GM23338 (cell line): ENCODE results near the gene CLTRN. TPM values are rescaled to one million over a fixed set of nuclear protein-coding genes. Genes with fewer than 3 reads are reported as not detected.

Experiments
- ATAC-seq: fragments of 200-7000 bp; cut with Tn5 transposase; 3 replicates; pipeline ENCODE4 v1.9.1; 2020
- DNase-seq: peaks from one replicate; pipeline ENCODE4 v3.0.0-alpha.2; 2015; ENCODE audit warnings: low spot score
- H2AFZ ChIP-seq: fragments of 200-600 bp; sonication (generic); 2 replicates; pipeline ENCODE4 v1.8.0; 2016; ENCODE audit warnings: antibody characterized with exemption, mild to moderate bottlenecking, moderate library complexity
- H3F3A ChIP-seq: fragments of 200-600 bp; sonication (generic); replicated peaks from 2 replicates; pipeline ENCODE4 v1.8.0; 2017; ENCODE audit warnings: antibody characterized with exemption, mixed run types, low read depth
- H3K27ac ChIP-seq: fragments of 200-600 bp; sonication (generic); 2 replicates; pipeline ENCODE4 v1.6.1; 2016; ENCODE audit warnings: low read depth
- H3K27me3 ChIP-seq: fragments of 200-600 bp; sonication (generic); 2 replicates; pipeline ENCODE4 v1.8.0; 2016; ENCODE audit warnings: mild to moderate bottlenecking, mixed run types, moderate library complexity; ENCODE audit not compliant: insufficient read depth
- H3K36me3 ChIP-seq: fragments of 200-600 bp; sonication (generic); 2 replicates; pipeline ENCODE4 v1.8.0; 2016; ENCODE audit warnings: mild to moderate bottlenecking; ENCODE audit not compliant: insufficient read depth
- H3K4me1 ChIP-seq: fragments of 200-600 bp; sonication (generic); 2 replicates; pipeline ENCODE4 v1.8.0; 2016; ENCODE audit warnings: mild to moderate bottlenecking, moderate library complexity; ENCODE audit not compliant: insufficient read depth
- H3K4me2 ChIP-seq: fragments of 200-600 bp; sonication (generic); 2 replicates; pipeline ENCODE4 v1.7.1; 2017; ENCODE audit warnings: mixed run types
- H3K4me3 ChIP-seq: fragments of 200-600 bp; sonication (generic); 2 replicates; pipeline ENCODE4 v1.6.1; 2016; ENCODE audit warnings: mixed run types
- H3K79me2 ChIP-seq: fragments of 200-600 bp; sonication (generic); replicated peaks from 2 replicates; pipeline ENCODE4 v1.8.0; 2017; ENCODE audit warnings: mild to moderate bottlenecking; ENCODE audit not compliant: insufficient read depth
- H3K9me2 ChIP-seq: fragments of 200-600 bp; sonication (generic); 2 replicates; pipeline ENCODE4 v1.8.0; 2017; ENCODE audit not compliant: insufficient read depth
- H4K20me1 ChIP-seq: fragments of 200-600 bp; sonication (generic); replicated peaks from 2 replicates; pipeline ENCODE4 v1.8.0; 2017; ENCODE audit warnings: mild to moderate bottlenecking; ENCODE audit not compliant: insufficient read depth
- H3K27ac Mint-ChIP-seq: 2 replicates; pipeline ENCODE4 v1.8.0; 2020; ENCODE audit warnings: inconsistent platforms, mild to moderate bottlenecking, moderate library complexity, mixed read lengths
- H3K27me3 Mint-ChIP-seq: 3 replicates; pipeline ENCODE4 v1.8.0; 2022; ENCODE audit warnings: low read depth, mild to moderate bottlenecking, moderate library complexity, mixed read lengths, inconsistent platforms; ENCODE audit not compliant: insufficient read depth, poor library complexity
- H3K36me3 Mint-ChIP-seq: 3 replicates; pipeline ENCODE4 v1.8.0; 2021; ENCODE audit warnings: low read depth, mild to moderate bottlenecking, inconsistent platforms, moderate library complexity, mixed read lengths
- H3K4me1 Mint-ChIP-seq: 3 replicates; pipeline ENCODE4 v1.8.0; 2020; ENCODE audit warnings: mild to moderate bottlenecking, inconsistent platforms, mixed read lengths
- H3K4me3 Mint-ChIP-seq: 3 replicates; pipeline ENCODE4 v1.8.0; 2021; ENCODE audit warnings: moderate library complexity, mild to moderate bottlenecking, inconsistent platforms, mixed read lengths
- H3K9me3 Mint-ChIP-seq: 3 replicates; pipeline ENCODE4 v1.8.0; 2020; ENCODE audit warnings: moderate library complexity, mild to moderate bottlenecking, inconsistent platforms, mixed read lengths
- CREB1 ChIP-seq: fragments of 250-450 bp; sonication (Bioruptor Pico); IDR thresholded peaks from 2 replicates; pipeline ENCODE4 v1.5.0; 2020; ENCODE audit warnings: low read depth, mild to moderate bottlenecking, moderate library complexity
- EZH2phosphoT487 ChIP-seq: fragments of 200-600 bp; sonication (generic); IDR thresholded peaks from one replicate; pipeline ENCODE4 v1.8.1; 2018; ENCODE audit warnings: antibody characterized with exemption; ENCODE audit not compliant: unreplicated experiment
- JUNB ChIP-seq: IDR thresholded peaks from one replicate; pipeline ENCODE4 v1.6.1; 2016; ENCODE audit warnings: antibody characterized with exemption; ENCODE audit not compliant: unreplicated experiment
- POLR2AphosphoS5 ChIP-seq: IDR thresholded peaks from 2 replicates; pipeline ENCODE4 v1.6.1; 2016; ENCODE audit warnings: antibody characterized with exemption, low read depth
- STAT1 ChIP-seq: IDR thresholded peaks from one replicate; pipeline ENCODE4 v1.6.1; 2016; ENCODE audit warnings: antibody characterized with exemption; ENCODE audit not compliant: unreplicated experiment
- ZNF114 ChIP-seq: fragments of 250-450 bp; sonication (Bioruptor Pico); IDR thresholded peaks from 2 replicates; pipeline ENCODE4 v1.5.0; 2020; ENCODE audit warnings: mild to moderate bottlenecking, moderate library complexity
- ZNF331 ChIP-seq: fragments of 250-450 bp; sonication (Bioruptor Pico); IDR thresholded peaks from 2 replicates; pipeline ENCODE4 v1.5.0; 2020; ENCODE audit warnings: low read depth, mild to moderate bottlenecking, moderate library complexity
- polyA plus RNA-seq: library from polyadenylated mRNA; unstranded; fragments of >200 nt; fragmentation: Nextera tagmentation; extraction: Ambion mirVana; gene quantifications from 2 replicates; pipeline ENCODE4 v1.2.1, GENCODE V29; 2016
- total RNA-seq: library from RNA; depleted of rRNA; stranded (reverse); fragments of >200 nt; shearing (Covaris generic); gene quantifications from 2 replicates; pipeline ENCODE4 v1.2.3, GENCODE V29; 2014
- TF ChIP-seq, protein P1 (sequence below): IDR thresholded peaks from one replicate; pipeline ENCODE4 v1.6.1; 2018; ENCODE audit warnings: antibody characterized with exemption; ENCODE audit not compliant: unreplicated experiment
- TF ChIP-seq, protein P2 (sequence below): fragments of 250-450 bp; sonication (Bioruptor Pico); IDR thresholded peaks from 2 replicates; pipeline ENCODE4 v1.5.0; 2020; ENCODE audit warnings: mild to moderate bottlenecking, moderate library complexity
- TF ChIP-seq, protein P3 (sequence below): IDR thresholded peaks from 2 replicates; pipeline ENCODE4 v1.6.1; 2016; ENCODE audit warnings: antibody characterized with exemption
- TF ChIP-seq, protein P4 (sequence below), 2 experiments: fragments of 200-600 bp in 1 of 2; sonication (generic) in 1 of 2; conservative IDR thresholded peaks; 2 replicates each; pipeline versions ENCODE4 v1.5.1 to v1.6.1; 2016 to 2017; ENCODE audit warnings: antibody characterized with exemption in 2 of 2, low read depth in 2 of 2, mild to moderate bottlenecking in 2 of 2, moderate library complexity in 1 of 2

The CLTRN gene
- total and polyA plus RNA-seq, 2 experiments from 2014 or later: 1.7 to 2.7 TPM

DNA sequence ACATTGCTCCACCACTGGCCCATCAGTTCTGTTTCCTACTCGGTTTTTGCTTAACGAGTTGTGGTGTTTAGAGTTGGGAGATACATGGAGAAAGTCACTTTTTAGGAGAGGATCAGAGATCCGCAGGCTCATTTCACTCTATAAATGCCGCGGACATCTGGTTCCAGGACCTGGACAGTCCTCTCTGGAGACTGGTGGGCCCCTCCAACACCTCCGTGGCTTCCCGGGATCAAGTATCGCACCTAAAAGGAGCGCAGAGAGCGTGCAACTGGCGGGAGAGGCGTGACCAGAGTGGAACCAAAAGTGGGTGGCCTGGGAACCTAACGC is 9.9 kb upstream of the CLTRN start:
- Mint-ChIP-seq H3K36me3 (peaks cover 5% of the 10 kb centered on the region), H3K27me3 (no peaks in the 10 kb centered on the region), H3K9me3 (no peaks in the 10 kb centered on the region), H3K4me1 (peaks cover 13% of the 10 kb centered on the region; the same call in 2 of the 3 replicates), H3K27ac (no peak overlapping the region), H3K4me3 (no peak overlapping the region)
- no peak for ATAC-seq
- no peak for DNase-seq
- Histone ChIP-seq H4K20me1 (no peaks in the 10 kb centered on the region), H3K4me2 (peak overlapping the region; percentile 88), H2AFZ (peak overlapping the region; percentile 96), H3K27me3 (no peaks in the 10 kb centered on the region), H3K36me3 (no peaks in the 10 kb centered on the region), H3K4me1 (no peaks in the 10 kb centered on the region), H3K4me3 (peak overlapping the region; percentile 86), H3F3A (no peaks in the 10 kb centered on the region), H3K79me2 (peaks cover 38% of the 10 kb centered on the region), H3K27ac (peak overlapping the region; percentile 95), H3K9me2 (no peaks in the 10 kb centered on the region)
- TF ChIP-seq CREB1: no peak
- TF ChIP-seq STAT1: no peak
- TF ChIP-seq, protein P1, sequence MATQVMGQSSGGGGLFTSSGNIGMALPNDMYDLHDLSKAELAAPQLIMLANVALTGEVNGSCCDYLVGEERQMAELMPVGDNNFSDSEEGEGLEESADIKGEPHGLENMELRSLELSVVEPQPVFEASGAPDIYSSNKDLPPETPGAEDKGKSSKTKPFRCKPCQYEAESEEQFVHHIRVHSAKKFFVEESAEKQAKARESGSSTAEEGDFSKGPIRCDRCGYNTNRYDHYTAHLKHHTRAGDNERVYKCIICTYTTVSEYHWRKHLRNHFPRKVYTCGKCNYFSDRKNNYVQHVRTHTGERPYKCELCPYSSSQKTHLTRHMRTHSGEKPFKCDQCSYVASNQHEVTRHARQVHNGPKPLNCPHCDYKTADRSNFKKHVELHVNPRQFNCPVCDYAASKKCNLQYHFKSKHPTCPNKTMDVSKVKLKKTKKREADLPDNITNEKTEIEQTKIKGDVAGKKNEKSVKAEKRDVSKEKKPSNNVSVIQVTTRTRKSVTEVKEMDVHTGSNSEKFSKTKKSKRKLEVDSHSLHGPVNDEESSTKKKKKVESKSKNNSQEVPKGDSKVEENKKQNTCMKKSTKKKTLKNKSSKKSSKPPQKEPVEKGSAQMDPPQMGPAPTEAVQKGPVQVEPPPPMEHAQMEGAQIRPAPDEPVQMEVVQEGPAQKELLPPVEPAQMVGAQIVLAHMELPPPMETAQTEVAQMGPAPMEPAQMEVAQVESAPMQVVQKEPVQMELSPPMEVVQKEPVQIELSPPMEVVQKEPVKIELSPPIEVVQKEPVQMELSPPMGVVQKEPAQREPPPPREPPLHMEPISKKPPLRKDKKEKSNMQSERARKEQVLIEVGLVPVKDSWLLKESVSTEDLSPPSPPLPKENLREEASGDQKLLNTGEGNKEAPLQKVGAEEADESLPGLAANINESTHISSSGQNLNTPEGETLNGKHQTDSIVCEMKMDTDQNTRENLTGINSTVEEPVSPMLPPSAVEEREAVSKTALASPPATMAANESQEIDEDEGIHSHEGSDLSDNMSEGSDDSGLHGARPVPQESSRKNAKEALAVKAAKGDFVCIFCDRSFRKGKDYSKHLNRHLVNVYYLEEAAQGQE: no peak
- TF ChIP-seq JUNB: no peak
- no peak for TF ChIP-seq ZNF331 (CRISPR knock-in tag)
- no peak for TF ChIP-seq ZNF114 (CRISPR knock-in tag)
- TF ChIP-seq, protein P2, sequence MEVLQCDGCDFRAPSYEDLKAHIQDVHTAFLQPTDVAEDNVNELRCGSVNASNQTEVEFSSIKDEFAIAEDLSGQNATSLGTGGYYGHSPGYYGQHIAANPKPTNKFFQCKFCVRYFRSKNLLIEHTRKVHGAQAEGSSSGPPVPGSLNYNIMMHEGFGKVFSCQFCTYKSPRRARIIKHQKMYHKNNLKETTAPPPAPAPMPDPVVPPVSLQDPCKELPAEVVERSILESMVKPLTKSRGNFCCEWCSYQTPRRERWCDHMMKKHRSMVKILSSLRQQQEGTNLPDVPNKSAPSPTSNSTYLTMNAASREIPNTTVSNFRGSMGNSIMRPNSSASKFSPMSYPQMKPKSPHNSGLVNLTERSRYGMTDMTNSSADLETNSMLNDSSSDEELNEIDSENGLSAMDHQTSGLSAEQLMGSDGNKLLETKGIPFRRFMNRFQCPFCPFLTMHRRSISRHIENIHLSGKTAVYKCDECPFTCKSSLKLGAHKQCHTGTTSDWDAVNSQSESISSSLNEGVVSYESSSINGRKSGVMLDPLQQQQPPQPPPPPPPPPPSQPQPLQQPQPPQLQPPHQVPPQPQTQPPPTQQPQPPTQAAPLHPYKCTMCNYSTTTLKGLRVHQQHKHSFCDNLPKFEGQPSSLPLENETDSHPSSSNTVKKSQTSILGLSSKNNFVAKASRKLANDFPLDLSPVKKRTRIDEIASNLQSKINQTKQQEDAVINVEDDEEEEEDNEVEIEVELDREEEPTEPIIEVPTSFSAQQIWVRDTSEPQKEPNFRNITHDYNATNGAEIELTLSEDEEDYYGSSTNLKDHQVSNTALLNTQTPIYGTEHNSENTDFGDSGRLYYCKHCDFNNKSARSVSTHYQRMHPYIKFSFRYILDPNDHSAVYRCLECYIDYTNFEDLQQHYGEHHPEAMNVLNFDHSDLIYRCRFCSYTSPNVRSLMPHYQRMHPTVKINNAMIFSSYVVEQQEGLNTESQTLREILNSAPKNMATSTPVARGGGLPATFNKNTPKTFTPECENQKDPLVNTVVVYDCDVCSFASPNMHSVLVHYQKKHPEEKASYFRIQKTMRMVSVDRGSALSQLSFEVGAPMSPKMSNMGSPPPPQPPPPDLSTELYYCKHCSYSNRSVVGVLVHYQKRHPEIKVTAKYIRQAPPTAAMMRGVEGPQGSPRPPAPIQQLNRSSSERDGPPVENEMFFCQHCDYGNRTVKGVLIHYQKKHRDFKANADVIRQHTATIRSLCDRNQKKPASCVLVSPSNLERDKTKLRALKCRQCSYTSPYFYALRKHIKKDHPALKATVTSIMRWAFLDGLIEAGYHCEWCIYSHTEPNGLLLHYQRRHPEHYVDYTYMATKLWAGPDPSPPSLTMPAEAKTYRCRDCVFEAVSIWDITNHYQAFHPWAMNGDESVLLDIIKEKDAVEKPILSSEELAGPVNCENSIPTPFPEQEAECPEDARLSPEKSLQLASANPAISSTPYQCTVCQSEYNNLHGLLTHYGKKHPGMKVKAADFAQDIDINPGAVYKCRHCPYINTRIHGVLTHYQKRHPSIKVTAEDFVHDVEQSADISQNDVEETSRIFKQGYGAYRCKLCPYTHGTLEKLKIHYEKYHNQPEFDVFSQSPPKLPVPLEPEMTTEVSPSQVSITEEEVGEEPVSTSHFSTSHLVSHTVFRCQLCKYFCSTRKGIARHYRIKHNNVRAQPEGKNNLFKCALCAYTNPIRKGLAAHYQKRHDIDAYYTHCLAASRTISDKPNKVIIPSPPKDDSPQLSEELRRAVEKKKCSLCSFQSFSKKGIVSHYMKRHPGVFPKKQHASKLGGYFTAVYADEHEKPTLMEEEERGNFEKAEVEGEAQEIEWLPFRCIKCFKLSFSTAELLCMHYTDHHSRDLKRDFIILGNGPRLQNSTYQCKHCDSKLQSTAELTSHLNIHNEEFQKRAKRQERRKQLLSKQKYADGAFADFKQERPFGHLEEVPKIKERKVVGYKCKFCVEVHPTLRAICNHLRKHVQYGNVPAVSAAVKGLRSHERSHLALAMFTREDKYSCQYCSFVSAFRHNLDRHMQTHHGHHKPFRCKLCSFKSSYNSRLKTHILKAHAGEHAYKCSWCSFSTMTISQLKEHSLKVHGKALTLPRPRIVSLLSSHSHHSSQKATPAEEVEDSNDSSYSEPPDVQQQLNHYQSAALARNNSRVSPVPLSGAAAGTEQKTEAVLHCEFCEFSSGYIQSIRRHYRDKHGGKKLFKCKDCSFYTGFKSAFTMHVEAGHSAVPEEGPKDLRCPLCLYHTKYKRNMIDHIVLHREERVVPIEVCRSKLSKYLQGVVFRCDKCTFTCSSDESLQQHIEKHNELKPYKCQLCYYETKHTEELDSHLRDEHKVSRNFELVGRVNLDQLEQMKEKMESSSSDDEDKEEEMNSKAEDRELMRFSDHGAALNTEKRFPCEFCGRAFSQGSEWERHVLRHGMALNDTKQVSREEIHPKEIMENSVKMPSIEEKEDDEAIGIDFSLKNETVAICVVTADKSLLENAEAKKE (CRISPR knock-in tag): no peak
- no peak; the same call in 1 of the 2 replicates for TF ChIP-seq POLR2AphosphoS5
- TF ChIP-seq, protein P3, sequence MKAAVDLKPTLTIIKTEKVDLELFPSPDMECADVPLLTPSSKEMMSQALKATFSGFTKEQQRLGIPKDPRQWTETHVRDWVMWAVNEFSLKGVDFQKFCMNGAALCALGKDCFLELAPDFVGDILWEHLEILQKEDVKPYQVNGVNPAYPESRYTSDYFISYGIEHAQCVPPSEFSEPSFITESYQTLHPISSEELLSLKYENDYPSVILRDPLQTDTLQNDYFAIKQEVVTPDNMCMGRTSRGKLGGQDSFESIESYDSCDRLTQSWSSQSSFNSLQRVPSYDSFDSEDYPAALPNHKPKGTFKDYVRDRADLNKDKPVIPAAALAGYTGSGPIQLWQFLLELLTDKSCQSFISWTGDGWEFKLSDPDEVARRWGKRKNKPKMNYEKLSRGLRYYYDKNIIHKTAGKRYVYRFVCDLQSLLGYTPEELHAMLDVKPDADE: no peak
- no peak for TF ChIP-seq EZH2phosphoT487
- TF ChIP-seq, protein P4, sequence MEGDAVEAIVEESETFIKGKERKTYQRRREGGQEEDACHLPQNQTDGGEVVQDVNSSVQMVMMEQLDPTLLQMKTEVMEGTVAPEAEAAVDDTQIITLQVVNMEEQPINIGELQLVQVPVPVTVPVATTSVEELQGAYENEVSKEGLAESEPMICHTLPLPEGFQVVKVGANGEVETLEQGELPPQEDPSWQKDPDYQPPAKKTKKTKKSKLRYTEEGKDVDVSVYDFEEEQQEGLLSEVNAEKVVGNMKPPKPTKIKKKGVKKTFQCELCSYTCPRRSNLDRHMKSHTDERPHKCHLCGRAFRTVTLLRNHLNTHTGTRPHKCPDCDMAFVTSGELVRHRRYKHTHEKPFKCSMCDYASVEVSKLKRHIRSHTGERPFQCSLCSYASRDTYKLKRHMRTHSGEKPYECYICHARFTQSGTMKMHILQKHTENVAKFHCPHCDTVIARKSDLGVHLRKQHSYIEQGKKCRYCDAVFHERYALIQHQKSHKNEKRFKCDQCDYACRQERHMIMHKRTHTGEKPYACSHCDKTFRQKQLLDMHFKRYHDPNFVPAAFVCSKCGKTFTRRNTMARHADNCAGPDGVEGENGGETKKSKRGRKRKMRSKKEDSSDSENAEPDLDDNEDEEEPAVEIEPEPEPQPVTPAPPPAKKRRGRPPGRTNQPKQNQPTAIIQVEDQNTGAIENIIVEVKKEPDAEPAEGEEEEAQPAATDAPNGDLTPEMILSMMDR (conservative IDR thresholded peaks at IDR 0.05; ENCODE audit: low read depth in 2 of 2): no peak
